DND-41 (cell line): ENCODE measurements around the gene PRELID1.

Source experiments
- CTCF ChIP-seq: IDR thresholded peaks from 2 replicates; pipeline ENCODE4 v1.5.1; 2012; ENCODE audit warnings: borderline replicate concordance, low read length, moderate library complexity, mild to moderate bottlenecking; ENCODE audit not compliant: poor library complexity, severe bottlenecking; ENCODE audit errors: extremely low read depth
- EZH2 ChIP-seq: IDR thresholded peaks from 3 replicates; pipeline ENCODE4 v1.6.1; 2012; ENCODE audit warnings: borderline replicate concordance, low read depth, mild to moderate bottlenecking, moderate library complexity, low read length, inconsistent platforms; ENCODE audit not compliant: severe bottlenecking

- TF ChIP-seq CTCF (no peak), EZH2 (no peak)
Measured at GRCh38 chr5:177276886-177277285, 26.7 kb upstream of the PRELID1 start.
